Esophagus squamous epithelium (tissue), 4 donors: ENCODE data around the gene AGFG2.

Experiments used
- CTCF ChIP-seq, 6 experiments: fragments of 450-650 bp in 4 of 6; fragments of 200-600 bp in 2 of 6; sonication (generic) in 2 of 6; IDR thresholded peaks; one replicate each; pipeline ENCODE4 v1.5.1; 2016 to 2019; ENCODE audit warnings: antibody characterized with exemption in 6 of 6, mild to moderate bottlenecking in 4 of 6, moderate library complexity in 4 of 6
- POLR2A ChIP-seq, 4 donors: fragments of 450-650 bp; IDR thresholded peaks; one replicate each; pipeline ENCODE4 v1.6.1; 2017; ENCODE audit warnings: antibody characterized with exemption in 4 of 4, mild to moderate bottlenecking in 4 of 4, moderate library complexity in 3 of 4

GRCh38 chr7:100543586-100543985 is 4.6 kb downstream of the AGFG2 start:
- TF ChIP-seq POLR2A (IDR thresholded peaks at IDR 0.05), result no peak
- no peak for TF ChIP-seq CTCF (IDR thresholded peaks at IDR 0.05)
